Embryonic facial prominence (tissue), 1 donor: ENCODE results near the gene IQGAP1.
"Not testable (repeated sequence)": the region's sequence is repeated elsewhere in the genome, so short reads cannot be mapped to it uniquely, and the experiment has no call there.

Experiments
- DNase-seq: peaks from one replicate; pipeline ENCODE4 v3.0.0-alpha.2; 2016; ENCODE audit errors: extremely low spot score

The IQGAP1 gene

DNA sequence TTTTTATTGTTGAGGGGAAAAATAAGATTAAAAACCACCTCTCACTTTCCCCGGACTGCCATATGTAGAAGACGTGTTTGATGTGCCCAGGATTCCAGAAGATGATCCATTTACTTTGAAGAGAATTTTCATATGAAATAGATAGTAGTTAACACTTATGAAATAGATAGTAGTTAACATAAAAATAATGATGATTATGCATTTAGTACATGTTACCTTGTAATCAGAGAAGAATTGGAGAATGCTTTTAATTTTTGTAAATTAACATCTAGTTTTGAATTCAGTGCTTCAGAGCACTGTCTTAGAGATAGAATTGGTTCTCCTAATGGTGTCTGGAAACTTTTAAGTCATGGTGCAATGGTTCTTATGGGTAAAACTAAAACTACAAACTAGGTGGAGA, 95.6 kb downstream of the IQGAP1 start:
- DNase-seq, result no peak

DNA sequence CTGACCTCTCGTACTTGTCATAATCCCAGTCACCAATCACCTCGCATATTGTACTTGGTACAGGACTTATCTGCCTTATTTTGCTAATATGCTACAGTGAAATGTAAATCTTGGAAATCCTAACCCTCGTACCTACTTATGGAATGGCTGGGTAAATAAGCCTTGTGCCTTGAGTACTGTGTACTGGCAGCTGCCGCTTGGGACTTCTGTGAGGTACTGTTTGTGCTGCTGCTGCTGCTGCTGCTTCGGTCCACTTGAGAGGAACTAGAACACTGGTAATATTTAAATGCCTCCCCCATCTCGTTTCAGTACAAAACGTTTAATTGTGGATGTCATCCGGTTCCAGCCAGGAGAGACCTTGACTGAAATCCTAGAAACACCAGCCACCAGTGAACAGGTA, 99.1 kb downstream of the IQGAP1 start:
- DNase-seq, result no peak

DNA sequence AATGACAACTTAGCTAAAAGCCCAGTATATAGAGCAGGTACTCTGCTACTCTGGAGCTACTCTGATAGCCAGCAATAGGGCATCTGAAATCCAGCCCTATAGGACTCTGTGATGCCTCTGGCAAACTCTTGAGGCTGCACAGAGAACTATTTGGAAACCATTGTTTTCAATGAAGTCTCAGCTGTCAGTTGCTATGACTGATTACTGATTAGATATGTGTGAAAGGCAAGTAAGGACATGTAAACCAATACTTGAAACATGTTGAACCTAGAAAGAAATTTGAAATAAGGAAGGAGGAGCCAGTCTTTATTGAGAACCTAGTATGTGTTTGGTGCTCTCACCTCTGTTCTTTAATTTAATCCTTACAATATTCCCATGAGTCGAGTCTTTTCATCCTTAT, 101.5 kb downstream of the IQGAP1 start:
- no peak for DNase-seq

DNA sequence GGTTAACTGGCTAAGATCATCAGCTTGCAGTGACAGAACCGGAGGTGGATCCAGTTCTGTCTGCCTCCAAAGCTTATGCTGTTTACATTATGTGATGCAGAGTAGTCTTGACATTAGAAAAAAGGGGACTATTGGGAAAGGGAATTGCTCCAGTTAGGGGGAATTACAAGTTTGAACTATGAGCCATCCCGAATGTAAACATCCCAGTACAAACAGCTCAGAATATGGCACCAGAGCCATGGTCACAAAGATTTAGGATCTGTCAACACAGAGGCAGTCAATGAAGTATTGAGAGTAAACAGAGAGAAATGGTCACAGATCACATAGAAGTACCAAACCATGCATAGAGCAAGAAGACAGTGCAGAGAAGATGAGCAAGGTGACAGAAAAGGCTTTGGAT, 101.9 kb downstream of the IQGAP1 start:
- DNase-seq, result no peak

DNA sequence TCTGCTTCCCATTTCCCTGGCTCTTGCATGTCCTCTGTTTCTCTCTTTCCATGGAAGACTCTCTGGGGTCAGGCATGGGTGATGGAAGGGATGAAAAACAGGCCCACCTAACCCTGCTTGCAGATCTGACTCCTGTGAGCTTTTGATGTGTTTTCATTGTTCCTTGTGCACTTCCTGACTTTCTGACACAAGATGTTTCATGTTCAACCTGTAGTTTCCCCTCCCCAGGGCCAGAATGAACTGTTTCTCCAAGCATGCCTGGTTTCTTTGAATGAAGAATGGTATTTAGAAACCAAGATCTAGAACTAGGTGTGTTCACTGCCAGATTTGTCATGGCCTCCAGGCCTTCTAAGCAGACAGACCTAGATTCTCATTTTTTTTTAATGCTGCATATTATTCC, 105.6 kb downstream of the IQGAP1 start:
- no peak for DNase-seq

DNA sequence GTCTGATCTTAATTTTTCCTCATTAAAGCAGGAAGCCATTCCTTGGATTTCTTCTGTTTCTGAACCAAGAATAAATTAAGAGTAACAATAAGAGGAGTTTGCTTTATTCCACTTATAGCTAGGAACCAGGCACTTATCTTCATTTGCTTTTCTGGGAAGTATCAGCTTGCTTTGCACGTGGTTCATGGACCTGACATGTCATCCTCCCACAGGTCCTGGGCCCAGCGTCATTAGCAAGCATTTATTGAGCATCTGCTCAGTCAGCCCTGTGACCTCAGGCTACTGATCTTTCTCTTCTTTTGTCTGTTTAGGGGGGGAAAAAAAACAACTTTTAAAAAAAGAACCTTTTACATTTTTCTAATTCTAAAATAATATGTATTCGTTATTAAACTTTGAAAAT, 107.0 kb downstream of the IQGAP1 start:
- DNase-seq, result no peak

DNA sequence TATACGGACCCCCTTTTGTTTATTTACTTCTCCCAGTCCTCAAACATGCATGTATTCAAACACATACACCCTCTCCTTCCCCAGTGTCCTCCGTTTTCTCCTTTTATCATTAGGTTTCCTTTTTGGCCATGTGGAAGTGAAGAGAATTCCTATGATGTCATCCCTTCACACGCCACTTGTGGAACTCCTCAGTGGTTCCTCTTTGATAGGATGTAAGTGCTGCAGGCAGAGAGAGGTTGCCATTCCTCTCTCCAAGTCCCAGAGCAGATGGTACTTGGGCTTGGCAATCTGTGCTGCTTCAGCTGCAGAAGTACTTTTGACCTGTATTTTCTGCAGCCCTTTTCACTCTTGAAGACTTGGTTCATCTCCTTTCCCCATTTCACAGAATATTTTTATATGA, 108.7 kb downstream of the IQGAP1 start:
- DNase-seq, result no peak

DNA sequence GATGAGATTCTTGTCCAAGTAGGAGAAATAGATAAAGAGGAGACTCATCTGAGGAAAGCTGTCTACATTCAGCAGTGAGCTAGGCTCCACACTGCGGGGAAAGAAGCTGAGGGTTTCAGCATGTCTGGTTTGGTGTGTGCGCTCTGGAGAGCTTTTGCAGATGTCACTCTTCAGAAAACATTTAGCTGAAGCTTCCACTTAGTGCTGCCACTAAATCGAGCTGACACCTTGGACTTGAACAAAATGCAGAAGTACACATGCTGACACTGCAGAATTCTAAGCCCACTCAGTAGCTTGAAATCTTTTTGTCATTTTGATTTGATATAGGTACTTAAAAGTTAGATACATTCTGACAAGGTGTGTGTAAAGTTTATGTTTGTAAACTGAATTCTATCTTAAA, 109.3 kb downstream of the IQGAP1 start:
- DNase-seq, result no peak

DNA sequence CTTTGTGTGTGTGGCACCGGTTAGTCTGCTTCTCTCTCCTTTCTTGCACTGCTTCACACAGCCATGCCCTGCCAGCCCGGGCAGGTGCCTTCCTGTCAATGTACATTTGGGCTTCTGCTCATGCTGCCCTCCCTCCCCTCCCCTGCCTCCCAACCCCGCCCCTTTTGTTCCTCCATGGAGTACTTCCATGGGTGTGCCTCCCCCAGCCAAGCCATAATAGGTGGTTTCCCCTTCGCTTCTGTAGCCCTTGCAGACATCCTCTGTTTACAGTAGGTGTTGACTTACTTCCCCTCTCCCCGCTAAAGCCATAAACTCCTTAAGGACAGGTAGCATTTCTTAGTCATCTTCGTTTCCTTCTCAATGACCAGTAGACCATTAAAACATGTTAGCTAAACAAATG, 109.9 kb downstream of the IQGAP1 start:
- DNase-seq, result no peak

DNA sequence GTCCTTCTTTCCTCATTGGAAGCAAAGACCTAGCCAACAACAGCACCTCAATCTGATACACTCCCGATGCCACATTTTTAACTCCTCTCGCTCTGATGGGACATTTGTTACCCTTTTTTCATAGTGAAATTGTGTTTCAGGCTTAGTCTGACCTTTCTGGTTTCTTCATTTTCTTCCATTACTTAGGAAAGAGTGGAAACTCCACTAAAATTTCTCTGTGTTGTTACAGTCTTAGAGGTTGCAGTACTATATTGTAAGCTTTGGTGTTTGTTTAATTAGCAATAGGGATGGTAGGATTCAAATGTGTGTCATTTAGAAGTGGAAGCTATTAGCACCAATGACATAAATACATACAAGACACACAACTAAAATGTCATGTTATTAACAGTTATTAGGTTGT, 112.1 kb downstream of the IQGAP1 start:
- DNase-seq, result no peak

DNA sequence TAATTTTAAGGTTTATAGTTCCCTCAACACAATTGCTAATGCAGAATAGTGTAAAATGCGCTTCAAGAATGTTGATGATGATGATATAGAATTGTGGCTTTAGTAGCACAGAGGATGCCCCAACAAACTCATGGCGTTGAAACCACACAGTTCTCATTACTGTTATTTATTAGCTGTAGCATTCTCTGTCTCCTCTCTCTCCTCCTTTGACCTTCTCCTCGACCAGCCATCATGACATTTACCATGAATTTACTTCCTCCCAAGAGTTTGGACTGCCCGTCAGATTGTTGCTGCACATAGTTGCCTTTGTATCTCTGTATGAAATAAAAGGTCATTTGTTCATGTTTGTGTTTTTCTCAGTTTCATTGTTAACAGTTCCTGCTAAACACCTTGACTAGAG, 113.9 kb downstream of the IQGAP1 start:
- DNase-seq, result no peak

DNA sequence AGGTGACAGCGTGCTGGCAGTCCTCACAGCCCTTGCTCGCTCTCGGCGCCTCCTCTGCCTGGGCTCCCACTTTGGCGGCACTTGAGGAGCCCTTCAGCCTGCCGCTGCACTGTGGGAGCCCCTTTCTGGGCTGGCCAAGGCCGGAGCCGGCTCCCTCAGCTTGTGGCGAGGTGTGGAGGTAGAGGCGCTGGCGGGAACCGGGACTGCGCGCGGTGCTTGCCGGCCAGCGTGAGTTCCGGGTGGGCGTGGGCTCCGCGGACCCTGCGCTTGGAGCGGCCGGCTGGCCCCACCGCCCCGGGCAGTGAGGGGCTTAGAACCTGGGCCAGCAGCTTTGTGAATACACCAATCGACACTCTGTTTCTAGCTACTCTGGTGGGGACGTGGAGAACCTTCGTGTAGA, 122.7 kb downstream of the IQGAP1 start:
- not testable (repeated sequence) for DNase-seq

DNA sequence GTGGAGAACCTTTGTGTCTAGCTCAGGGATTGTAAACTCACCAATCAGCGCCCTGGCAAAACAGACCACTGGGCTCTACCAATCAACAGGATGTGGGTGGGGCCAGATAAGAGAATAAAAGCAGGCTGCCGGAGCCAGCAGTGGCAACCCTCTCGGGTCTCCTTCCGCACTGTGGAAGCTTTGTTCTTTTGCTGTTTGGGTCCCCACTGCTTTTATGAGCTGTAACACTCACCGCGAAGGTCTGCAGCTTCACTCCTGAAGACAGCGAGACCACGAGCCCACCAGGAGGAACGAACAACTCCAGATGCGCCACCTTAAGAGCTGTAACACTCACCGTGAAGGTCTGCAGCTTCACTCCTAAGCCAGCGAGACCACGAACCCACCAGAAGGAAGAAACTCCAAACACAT, 123.2 kb downstream of the IQGAP1 start:
- not testable (repeated sequence) for DNase-seq

DNA sequence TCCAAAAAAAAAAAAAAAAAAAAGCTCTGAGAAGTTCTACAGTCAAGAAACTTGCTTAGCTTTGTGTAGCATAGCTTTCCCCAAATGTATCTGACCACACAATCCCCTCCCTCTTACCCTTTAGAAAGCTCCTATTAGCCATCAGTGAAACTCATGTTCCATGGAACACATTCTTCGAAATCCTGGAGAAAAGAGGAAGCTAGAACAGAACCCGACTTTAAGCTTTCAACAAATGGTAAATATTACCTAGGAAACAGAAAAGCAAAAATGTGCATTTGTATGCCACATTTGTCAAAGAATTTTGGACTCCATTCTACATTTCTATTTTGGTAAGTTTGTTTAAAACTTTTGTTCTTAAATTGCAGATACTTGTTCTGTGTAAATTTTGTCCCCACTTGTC, 124.2 kb downstream of the IQGAP1 start:
- no peak for DNase-seq

DNA sequence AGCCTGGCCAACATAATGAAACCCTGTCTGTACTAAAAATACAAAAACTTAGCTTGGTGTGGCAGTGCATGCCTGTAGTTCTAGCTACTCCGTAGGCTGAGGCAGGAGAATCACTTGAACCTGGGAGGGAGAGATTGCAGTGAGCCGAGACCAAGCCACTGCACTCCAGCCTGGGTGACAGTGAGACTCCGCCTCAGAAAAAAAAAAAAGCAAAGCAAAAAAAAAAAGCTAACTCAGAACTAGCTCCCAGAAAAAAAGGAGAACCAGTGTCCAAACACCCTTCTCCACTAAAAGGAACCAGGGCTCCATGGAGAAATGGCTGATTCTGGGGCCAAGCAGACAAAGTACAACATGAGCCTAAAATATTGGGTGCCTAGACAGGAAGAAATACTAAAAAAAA, 124.9 kb downstream of the IQGAP1 start:
- no peak for DNase-seq

DNA sequence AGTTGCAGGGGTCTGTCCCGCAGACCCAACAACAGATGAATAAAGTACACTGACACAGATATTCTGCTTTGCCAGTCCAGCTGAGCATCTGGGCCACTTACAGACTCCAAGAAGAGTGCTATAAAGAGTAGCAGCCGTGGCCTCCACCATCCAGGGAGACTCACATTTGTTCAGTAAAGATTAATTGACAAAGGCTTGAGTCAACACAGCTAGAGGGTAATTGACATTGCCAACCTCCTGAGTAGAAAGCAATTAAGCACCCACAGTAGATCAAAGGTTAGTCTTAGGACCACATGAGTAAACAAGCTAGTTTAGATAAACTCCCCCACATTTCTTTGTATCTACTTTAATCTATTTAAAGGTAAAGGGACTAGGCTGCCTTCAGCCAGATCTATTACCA, 125.4 kb downstream of the IQGAP1 start:
- no peak for DNase-seq

DNA sequence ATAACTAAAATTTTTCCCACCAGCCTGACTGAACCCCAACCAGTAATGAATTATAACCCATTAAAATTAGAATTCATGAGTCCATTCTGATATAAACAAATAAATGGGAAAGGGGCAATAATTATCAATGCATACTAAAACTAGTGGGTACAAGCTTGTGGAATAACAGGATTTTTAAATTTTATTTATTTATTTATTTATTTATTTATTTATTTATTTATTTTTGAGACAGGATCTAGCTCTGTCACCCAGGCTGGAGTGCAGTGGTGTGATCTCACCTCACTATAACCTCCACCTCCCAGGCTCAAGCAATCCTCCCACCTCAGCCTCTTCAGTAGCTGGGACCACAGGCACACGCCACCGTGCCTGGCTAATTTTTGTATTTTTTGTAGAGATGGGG, 125.9 kb downstream of the IQGAP1 start:
- not testable (repeated sequence) for DNase-seq

DNA sequence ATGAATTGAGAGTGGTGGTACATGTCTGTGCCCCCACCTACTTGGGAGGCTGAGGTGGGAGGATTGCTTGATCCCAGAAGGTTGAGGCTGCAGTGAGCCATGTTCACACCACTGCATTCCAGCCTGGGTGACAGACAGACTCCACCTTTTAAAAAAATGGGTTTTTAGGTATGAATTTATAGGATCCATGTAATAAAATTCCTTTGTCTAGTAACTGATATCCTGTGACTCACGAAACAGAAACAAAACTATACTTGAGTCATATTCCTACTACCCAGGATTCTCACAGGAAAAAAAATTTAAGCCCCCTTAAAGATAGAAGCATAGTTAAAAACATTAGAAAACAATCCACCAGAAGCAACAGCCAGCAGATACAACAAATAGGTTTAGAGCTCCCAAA, 131.6 kb downstream of the IQGAP1 start:
- DNase-seq, result no peak

DNA sequence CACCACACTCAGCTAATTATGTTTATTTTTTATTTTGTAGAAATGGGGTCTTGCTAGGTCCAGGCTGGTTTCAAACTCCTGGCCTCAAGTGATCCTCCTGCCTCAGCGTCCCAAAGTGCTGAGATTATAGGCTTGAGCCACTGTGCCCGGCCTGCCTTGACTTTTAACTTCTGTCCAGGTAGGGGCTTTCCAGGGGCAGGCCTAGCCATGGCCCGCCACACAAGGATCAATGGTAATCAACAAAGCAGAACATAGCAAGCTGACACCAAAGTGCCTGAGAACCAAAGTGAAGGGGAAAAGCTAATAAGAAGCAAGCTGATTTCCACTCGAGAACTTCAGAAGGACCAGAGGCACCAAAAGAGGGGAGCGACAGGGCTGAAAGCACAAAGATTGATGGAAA, 132.3 kb downstream of the IQGAP1 start:
- no peak for DNase-seq

DNA sequence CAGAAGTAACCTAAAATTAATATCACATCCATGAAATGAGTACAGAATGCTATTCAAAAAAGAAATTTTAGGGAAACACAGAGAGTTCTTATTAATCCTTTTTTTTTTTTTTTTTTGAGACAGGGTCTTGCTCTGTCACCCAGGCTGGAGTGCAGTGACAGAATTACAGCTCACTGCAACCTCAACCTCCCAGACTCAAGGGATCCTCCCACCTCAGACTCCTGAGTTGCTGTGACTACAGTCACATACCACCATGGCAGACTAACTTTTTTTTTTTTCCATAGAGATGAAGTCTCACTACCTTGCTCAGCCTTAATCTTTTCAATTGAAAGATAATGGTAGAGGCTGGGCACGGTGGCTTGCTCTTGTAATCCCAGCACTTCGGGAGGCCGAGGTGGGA, 135.3 kb downstream of the IQGAP1 start:
- DNase-seq, result no peak

DNA sequence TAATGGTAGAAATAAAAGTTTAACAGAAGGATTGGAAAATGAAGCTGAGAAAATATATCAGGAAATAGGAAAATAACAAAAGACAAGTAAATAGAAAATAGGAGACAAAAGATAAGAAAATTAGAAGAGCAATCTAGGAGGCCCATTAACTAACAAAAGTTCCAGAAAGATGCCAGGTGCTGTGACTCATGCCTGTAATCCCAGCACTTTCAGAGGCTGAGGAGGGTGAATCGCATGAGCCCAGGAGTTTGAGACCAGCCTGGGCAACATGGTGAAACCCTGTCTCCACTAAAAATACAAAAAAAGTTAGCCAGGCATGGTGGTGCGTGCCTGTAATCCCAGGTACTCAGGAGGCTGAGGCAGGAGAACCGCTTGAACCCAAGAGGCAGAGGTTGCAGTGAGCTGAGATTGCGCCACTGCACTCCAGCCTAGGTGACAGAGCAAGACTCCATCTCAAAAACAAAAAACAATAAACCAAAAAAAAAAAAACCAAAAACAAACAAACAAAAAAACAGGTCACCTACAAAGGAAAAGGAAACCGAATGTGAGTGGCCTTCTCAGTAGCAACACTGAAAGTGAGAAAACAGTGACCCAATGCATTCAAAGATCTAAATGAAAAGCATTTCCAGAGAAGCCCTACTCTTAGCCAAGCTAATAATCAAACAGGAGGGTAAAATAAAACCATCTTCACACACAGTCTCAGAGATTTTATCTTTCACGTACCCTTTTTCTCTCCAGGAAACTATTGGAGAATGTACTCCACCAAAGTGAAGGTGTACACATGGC, 136.2 kb downstream of the IQGAP1 start:
- DNase-seq, result not testable (repeated sequence)

DNA sequence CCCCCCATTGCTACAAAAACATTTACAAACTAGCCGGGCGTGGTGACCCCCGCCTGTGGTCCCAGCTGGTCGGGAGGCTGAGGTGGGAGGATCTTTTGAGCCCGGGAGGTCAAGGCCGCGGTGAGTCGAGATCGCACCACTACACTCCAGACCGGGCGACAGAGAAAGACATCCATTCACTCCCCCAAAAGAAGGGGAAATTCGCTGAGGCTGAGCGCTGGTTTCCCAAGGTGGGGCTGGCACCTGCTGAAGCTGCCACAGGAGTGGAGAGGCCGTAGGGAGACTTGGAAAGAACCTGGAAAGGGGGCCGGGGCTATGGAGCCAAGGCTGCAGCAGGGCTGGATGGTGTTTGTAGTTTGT, 140.9 kb downstream of the IQGAP1 start:
- no peak for DNase-seq

DNA sequence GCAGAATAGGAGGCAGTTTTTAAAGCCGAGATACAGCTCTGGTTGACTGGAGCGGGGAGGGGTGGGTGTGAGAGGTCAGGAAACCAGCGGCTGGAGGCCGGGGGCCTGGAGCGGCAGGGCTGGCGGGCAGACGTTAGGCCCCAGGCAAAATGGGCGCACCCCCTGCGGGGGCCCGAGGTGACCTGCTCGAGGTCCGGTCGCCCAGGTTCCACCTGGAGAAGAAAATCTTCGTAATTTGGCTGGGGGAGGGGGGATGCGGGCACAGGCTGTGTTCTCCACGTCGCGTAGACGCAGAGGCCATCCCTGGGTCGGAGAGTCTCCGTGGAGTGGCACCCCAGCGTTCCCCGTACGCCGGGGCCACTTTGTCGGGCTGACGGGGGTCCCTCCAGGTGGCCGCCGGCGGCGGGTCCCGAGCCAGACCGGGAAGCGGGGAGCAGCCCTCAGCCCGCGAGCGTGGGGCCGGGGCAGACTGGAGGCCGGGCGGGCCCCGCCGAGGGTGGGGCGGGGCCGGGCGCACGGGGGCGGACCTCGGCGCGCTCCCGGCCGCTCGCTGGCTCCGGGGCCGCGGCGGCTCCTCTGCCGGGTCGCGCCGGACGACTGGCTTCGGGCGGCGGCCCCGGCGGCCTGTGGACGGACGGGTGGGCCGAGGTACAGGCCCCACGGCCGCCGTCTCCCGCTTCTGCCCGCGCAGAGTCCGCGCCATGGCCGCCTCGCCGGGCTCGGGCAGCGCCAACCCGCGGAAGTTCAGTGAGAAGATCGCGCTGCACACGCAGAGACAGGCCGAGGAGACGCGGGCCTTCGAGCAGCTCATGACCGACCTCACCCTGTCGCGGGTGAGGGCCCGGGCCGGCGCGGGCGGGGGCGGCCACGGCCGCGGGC, 141.6 kb downstream of the IQGAP1 start, which contains the start of gene CRTC3:
TSS of gene CRTC3 (plus strand) at position 553 of the 879 bp plus-strand sequence. CDS start at position 702, 149 bp downstream.
- no peak for DNase-seq
